ENCODE data around the gene NISCH. TPM values are rescaled to one million over a fixed set of nuclear protein-coding genes. Genes with fewer than 3 reads are reported as not detected.

Gene NISCH
- total and polyA plus RNA-seq, 12 donors = 24.0 to 56.3 (median 41.9) TPM

DNA sequence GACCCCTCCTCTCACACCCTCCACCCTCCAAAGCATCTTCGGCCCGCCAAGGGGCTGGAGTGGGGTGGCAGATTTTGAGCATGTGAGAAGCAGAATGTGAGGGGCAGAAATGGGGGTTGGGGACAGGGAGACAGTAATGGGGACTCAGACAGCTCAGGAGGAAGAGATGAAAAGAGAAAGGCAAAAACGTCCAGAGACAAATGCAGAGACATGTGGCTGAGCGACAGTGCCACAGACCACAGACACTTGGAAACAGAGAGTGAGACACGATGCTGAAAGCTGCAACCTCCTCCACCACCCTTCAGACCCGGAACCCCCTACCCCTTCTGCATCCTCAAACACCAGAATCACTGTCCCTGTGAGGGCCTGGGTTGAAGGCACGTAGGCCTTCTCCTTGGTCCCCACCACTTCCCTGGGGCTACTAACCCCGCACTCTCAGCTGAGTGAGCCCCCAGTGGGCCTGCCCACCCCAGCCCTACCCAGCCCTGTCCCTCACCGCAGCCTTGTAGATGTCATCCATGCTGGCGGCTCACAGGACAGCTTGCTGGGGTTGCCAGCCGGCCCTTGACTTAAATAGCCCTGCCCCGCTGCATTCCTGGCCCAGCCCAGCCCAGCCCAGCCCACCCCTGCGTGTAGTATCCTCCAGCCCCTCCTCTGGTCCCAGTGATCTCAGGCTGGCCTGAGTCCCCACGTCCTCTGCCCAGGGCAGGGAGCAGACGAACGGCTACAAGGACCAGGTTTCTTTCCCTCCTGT, 1.7 kb upstream of the NISCH start, which contains the start of gene TNNC1:
TSS of gene TNNC1 (minus strand) at position 546 of the 754 bp plus-strand sequence. CDS start at position 520, 26 bp downstream.
- Histone ChIP-seq H3K27me3 (no peaks in the 10 kb centered on the region), H3K36me3 (peaks cover 0 to 28% (median 6%) of the 10 kb centered on the region in 9 donors), H3K4me3 (peak within 1 kb of the TSS; percentile 38 to 96 (median 78)), H3K9me3 (no peaks in the 10 kb centered on the region), H3K27ac (peak within 1 kb of the TSS; percentile 88 to 99 (median 92)), H3K4me1 (peaks cover 17 to 56% (median 40%) of the 10 kb centered on the region in 9 donors)
- 41 to 59% methylated on average over 16 of the region's 16 CpGs for WGBS, 2 donors
- DNase-seq = peak; percentile 72 to 76
- TF ChIP-seq, protein P1, sequence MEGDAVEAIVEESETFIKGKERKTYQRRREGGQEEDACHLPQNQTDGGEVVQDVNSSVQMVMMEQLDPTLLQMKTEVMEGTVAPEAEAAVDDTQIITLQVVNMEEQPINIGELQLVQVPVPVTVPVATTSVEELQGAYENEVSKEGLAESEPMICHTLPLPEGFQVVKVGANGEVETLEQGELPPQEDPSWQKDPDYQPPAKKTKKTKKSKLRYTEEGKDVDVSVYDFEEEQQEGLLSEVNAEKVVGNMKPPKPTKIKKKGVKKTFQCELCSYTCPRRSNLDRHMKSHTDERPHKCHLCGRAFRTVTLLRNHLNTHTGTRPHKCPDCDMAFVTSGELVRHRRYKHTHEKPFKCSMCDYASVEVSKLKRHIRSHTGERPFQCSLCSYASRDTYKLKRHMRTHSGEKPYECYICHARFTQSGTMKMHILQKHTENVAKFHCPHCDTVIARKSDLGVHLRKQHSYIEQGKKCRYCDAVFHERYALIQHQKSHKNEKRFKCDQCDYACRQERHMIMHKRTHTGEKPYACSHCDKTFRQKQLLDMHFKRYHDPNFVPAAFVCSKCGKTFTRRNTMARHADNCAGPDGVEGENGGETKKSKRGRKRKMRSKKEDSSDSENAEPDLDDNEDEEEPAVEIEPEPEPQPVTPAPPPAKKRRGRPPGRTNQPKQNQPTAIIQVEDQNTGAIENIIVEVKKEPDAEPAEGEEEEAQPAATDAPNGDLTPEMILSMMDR (IDR thresholded peaks at IDR 0.05) = no peak
- peak; percentile 9 to 64 (median 54) for ATAC-seq
- intact Hi-C loops (cut with DNase I) = loop anchor here in 3 of 10 donors (10.0 kb wide), 2 partner anchors 219 to 231 kb away; partner anchors contain the start of genes GNL3 (in 3 of the 3), PBRM1 (in 3 of the 3) and TWF2 (in 1 of the 3)

DNA sequence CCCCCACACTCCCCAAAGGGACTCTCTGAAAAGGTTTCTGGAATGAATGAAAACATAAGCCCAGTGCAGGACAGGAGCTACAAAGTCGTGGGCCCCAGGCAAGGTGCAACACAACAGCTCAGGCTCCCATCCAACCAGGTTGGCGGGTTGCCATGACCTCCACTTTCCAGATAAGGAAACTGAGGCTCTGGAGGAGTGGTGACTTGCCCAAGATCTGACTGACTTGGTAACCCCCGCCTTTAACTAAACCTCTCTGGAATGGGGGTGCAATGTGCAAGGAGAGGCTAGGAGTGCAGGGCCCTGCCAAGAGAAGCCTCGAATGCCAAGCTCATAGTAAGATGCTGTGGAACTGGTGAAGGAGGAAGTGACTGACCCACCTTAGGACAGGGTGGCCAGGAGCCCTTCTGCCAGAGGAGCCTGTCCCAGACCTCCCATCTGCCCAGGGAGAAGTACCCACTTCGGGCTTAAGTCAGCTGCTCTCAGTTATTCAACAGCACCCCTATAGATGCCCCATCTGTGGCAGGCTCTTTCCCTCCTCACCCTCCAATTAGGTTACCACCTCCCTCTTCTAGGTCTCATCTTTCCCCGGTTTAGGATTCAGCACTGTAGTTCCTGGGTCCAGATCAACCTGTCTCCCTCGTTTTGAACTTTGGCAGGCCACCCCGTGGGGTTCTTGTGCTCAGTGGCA, 1.0 kb upstream of the NISCH start:
- ATAC-seq = no peak
- peak; percentile 48 to 62 for DNase-seq
- Histone ChIP-seq H3K36me3 (peaks cover 0 to 35% (median 13%) of the 10 kb centered on the region in 9 donors), H3K9me3 (no peaks in the 10 kb centered on the region), H3K27ac (peak overlapping the region; percentile 88 to 99 (median 92)), H3K27me3 (no peaks in the 10 kb centered on the region), H3K4me1 (peaks cover 17 to 49% (median 40%) of the 10 kb centered on the region in 9 donors), H3K4me3 (peak overlapping the region in 9 of 10 donors; percentile 65 to 96 (median 80))
- intact Hi-C loops (cut with DNase I) = loop anchor here in 3 of 10 donors (10.0 kb wide), 2 partner anchors 220 to 230 kb away; partner anchors contain the start of genes GNL3 (in 3 of the 3), PBRM1 (in 3 of the 3) and TWF2 (in 1 of the 3)
- TF ChIP-seq, protein P1 (IDR thresholded peaks at IDR 0.05) = no peak
- WGBS, 2 donors = 44 to 45% methylated on average over 8 of the region's 8 CpGs

DNA sequence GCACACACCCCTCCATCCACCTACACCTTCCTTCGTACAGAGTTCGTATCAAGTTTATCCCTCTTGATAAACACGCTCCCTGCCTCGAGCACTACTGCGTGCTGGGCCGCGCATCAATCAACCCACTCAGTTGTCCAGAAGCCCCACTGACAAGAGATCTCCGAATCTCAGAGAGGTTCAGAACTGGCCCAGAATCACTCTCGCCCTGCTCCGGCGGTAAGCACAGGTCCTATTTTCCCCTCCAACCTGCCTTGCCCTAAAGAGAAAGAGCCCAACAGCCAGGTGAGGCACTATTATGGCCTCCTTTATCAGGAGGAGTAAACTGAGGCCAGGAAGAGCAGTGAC, 494 bp upstream of the NISCH start:
- ATAC-seq (no peak), DNase-seq (no peak)
- 33% methylated on average over 11 of the region's 11 CpGs for WGBS, 2 donors
- Histone ChIP-seq H3K27ac (peak overlapping the region; percentile 88 to 99 (median 92)), H3K9me3 (no peaks in the 10 kb centered on the region), H3K4me3 (peak overlapping the region; percentile 65 to 96 (median 80)), H3K27me3 (no peaks in the 10 kb centered on the region), H3K4me1 (peaks cover 17 to 44% (median 37%) of the 10 kb centered on the region in 9 donors), H3K36me3 (peaks cover 0 to 40% (median 16%) of the 10 kb centered on the region in 9 donors)
- TF ChIP-seq, protein P1 (IDR thresholded peaks at IDR 0.05) = no peak
- intact Hi-C loops (cut with DNase I) = loop anchor here in 3 of 10 donors (10.0 kb wide), 2 partner anchors 220 to 230 kb away; partner anchors contain the start of genes GNL3 (in 3 of the 3), PBRM1 (in 3 of the 3) and TWF2 (in 1 of the 3)

Data from heart right ventricle (tissue), 16 donors.